CD4-positive, alpha-beta T cell treated with Interleukin-4 for 4 hours (primary cell): ENCODE data around the gene CNOT9.
"Not testable (repeated sequence)": the region's sequence is repeated elsewhere in the genome, so short reads cannot be mapped to it uniquely, and the experiment has no call there.

Experiments
- DNase-seq: peaks from one replicate; pipeline ENCODE4 v3.0.0-alpha.2; 2020

The CNOT9 gene, protein sequence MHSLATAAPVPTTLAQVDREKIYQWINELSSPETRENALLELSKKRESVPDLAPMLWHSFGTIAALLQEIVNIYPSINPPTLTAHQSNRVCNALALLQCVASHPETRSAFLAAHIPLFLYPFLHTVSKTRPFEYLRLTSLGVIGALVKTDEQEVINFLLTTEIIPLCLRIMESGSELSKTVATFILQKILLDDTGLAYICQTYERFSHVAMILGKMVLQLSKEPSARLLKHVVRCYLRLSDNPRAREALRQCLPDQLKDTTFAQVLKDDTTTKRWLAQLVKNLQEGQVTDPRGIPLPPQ

DNA sequence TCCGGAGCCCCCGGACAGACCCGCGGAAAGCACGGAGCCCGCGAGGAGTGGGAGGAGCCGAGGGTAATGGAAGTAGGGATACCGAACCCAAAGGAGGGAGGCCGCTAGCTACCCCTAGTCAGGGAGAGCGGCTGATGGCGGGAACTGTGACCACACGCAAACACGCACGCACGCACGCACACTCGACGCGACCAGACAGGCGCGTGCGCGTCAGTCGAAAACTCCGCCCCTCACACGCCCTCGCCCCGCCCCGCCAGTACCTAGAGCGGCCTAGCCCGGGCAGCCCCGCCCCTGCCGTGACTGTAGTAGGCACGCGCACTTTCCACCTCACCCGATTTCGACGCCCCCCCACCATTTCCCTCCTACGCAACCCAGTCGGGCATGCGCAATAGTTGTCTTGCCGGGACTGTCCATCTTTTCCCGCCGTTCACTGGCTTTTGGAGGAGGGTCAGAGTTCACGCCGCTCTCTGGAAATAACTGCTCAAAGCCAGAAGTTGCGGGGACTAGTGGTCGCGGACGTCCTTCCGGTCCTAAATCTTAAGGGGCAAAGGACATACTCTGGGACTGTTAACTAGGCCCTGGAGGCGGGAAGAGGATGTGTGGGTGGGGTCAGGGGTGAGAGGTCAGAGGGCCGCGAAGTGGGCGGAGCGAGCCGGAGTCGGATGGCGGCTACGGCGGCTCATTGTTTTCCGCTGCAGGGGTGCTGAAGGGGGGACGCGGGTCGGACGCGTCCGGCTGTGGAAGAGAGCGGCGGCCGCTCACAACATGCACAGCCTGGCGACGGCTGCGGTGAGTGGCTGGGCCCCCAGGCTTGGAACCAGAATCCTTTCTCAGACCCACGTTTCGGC, at the start of gene CNOT9, which contains the start of gene USP37:
Gene CNOT9, plus strand, starts transcription at position 650 of the 848 bp plus-strand sequence. Its CDS starts 116 bp downstream, at position 766.
Gene USP37, minus strand, starts transcription at position 162 of the 848 bp plus-strand sequence. CDS start 9,698 bp downstream, outside the sequence.
- DNase-seq, result peak; percentile 99

DNA sequence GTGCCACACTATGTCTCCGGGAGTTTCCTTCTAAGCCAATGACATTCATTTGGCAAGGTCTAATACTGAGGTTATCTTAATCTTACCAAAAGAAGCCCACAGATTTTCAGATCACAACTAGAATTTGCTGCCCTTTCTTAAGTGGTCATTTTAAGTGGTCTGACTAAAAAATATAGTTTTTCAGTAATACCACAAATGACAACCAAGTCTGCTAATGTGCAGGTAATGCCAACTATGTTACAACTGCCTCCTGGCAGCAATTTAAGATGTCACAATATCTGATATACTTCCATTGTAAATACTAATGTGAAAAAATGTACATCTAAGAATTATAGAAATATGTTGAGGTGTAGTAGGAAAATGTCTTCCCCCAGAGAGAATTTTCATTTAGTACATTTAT, 49.8 kb upstream of the CNOT9 start:
- DNase-seq, result no peak

DNA sequence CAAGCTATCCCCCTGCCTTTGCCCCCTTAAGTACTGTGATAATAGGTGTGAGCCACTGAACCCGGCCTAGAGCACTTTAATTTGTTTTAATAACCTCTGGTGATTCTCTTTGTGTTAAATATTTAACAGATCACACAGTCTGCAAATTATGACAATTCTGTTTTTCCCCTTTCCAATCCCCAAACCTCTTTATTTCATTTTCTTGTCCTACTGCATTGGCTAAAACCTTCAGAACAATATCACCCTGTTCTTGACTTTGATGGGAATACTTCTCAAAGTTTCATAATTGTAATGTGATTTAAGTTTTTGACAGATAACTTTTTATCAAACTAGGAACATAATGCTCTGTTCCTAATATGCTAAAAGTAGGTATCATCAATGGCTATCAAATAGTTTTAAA, 45.0 kb upstream of the CNOT9 start:
- no peak for DNase-seq

DNA sequence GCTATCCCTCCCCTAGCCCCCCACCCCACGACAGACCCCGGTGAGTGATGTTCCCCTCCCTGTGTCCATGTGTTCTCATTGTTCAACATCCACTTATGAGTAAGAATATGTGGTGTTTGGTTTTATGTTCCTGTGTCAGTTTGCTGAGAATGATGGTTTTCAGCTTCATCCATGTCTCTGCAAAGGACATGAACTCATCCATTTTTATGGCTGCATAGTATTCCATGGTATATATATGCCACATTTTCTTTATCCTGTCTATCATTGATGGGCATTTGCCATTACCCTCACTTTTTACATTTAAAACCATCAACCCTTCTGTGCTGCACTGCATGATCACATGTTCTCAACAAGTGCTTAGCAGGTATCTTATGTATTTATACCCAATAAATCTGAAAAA, 40.2 kb upstream of the CNOT9 start:
- not testable (repeated sequence) for DNase-seq

DNA sequence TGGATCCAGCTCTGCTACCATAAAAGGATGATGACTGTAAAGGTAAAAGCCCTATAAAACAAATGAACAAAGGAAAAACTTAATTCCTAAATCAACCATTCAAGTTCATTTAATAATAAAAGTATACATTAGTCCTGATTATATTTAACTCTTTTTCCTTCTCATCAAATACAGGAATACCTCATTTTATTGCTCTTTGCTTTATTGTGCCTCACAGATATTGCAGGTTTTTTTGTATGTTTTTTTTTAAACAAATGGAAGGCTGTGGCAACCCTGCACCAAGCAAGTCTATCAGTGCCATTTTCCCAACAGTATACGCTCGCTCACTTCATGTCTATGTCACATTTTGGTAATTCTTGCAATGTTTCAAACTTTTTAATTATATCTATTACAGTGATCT, 38.6 kb upstream of the CNOT9 start:
- DNase-seq, result no peak

DNA sequence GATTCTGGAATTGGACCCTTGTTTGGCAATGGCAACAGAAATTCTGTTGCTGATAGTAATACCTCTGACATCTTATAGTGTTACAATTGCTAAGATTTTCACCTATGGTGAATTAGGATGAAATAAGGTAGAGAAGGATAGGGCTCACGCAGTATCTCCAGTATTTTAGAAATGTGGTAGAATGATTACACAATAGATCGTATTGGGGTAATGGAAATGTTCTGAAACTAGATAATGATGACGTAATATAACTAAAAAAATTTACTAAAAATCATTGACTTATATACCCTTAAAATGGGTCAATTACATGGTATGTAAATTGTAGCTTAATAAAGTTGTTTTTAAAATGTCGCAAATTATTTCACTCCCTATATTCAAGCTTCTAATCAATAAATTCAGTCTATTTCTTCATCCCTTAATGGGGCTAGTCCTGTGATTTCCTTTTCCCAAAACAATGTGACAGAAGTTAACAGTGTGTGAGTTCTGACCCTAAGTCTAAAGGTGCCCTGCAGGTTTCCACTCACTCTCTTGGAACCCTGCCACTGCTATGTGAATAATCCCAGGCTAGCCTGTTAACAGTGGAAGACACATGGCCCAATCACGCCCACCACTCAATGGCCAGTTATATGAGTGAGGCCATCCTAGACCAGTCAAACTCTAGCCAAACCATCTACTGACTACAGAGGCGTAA, 31.7 kb upstream of the CNOT9 start:
- DNase-seq, result no peak

DNA sequence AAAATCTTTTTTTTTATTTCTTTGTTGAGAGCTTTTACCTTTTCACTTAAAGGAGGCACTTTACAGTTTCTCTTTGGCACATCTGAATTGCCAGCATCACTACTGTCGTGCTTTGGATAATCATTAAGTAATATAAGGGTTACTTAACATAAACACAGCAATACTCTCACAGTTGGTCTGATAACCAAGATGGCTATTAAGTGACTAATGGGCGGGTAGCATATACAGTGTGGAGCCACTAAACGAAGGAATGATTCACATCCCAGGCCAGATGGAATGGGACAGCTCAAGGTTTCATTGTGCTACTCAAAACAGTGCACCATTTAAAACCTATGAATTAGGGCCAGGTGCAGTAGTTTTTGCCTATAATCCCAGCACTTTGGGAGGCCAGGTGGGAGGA, 28.6 kb upstream of the CNOT9 start:
- no peak for DNase-seq

DNA sequence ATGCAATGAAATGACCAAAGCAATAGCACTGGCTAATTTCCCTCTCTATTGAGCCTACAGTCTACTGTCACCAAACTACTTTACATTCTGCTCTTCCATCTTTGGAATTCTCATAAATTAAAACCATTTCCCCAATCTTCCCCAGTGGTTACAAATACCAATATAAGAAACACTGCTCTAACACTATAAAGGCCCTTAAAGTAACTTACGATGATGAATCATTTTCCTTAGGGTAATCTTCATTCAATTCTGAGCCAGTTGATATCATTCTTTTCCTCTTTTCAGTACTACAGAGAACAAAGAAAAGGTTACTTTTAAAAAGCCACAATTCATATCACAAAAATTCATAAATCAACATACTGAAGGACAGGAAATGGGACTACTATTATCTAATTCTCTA, 22.6 kb upstream of the CNOT9 start:
- no peak for DNase-seq

DNA sequence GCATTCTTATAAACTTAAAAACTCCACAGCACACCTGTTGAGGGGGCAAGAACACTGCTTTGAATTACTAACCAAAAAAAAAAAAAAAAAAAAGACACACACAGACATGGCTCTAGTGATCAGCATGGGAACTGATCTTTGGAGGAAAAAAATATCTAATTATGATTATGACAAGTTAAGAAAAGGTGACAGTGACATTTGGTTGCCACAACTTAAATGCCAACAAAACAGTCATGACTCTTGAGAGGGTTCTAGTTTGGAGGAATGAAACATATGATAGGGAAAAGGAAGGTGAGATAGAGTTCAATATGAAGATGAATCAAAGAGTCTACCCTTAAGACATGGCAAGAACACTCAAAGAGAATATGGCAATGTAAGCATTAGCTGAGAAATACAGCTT, 21.1 kb upstream of the CNOT9 start:
- DNase-seq, result no peak

DNA sequence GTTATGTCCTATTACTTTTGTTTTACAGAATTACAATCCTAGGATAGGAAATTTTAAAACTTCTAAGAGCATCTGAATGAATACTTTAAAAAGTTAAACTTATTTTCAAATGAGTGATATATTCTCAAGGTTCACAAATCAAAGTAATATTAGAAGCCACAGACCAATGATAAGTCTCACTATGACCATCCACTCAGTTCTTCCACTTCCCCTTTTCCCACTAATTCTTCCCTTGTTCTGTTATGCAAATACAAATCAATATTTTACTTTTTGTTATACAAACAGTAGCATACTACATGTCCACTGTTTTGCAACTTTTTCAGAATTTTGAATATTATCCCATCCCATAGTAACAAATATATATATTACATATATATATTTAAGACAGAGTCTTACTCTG, 20.7 kb upstream of the CNOT9 start:
- no peak for DNase-seq

DNA sequence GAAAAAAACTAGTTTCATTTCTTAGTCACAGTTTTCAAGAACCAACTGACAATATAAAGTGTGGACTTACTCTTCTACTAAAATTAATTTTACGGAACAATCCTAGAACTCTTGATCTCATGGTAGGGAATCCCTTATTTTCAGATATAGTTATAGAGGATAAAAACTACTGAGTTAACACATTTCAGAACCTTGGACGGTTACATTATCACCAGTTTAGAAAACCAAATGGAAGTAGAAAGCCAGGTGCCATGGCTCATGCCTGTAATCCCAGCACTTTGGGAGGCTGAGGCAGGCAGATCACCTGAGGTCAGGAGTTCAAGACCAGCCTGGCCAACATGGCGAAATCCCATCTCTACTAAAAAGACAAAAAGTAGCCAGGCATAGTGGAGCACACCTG, 14.4 kb upstream of the CNOT9 start:
- not testable (repeated sequence) for DNase-seq

DNA sequence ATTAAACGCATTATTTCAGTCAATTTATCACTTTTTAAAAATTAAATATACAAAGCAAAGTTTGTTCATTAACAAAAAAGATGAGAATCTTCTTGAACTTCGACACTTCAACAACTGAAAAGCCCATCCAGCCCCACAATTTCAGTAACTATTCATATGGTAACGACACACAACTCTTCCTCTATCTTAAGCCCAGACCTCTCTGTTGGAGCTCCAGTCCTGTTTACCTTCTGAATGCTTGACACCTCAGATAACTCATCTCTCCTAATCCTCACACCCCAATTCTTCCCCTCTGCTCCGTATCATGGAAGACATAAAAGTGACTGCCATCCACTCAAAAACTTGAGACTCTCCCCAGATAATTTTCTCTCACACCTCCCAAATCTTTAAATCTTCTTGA, 13.1 kb upstream of the CNOT9 start:
- no peak for DNase-seq

DNA sequence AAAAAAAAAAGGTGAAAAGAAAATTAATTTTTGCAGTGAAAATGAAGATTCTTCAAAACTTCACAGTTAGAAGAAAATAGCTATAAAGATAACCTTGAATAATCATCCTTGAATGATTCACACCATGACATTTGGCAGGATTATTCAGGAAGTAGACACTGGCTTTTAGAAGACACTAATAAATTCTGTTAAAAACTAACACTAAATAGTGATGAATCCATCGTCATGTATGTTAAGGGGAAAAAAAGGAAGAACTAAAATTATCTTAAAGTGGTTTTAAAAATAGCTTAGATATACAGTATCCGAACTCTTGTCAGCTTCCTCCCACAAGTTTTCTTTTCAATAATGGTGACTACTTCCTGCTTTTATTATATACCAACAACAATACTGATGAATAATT, 10.7 kb upstream of the CNOT9 start:
- no peak for DNase-seq

DNA sequence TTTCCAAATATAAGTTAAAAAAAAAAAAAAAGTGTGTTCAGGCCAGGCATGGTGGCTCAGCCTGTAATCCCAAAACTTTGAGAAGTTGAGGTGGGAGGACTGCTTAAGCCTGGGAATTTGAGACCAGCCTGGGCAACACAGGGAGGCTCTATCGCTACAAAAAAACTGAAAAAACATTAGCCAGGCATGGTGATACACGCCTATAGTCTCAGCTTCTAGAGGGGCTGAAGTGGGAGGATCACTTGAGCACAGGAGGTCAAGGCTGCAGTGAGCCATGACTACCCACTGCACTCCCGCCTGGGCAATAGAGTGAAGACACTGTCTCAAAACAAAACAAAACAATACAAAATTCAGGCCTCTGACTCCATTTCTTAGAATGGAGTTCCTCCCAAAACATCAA, 9.7 kb upstream of the CNOT9 start:
- DNase-seq, result no peak

DNA sequence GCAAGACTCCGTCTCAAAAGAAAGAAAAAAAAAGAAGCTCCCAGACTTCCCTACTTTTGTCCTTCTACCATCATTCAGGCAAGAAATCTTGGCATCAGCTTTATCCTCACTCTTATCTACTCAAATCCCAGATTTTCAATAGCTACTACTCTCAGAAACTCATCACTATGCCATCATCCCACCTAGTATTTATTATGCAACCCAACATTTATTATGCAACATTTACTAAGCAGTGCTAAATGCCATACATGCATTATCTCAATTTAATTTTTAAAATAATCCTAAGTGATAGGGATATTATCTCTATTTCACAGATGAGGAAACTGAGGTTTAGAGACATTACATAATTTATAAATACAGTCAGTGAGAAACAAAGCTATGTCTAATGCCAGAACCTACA, 4.6 kb upstream of the CNOT9 start:
- DNase-seq, result no peak

DNA sequence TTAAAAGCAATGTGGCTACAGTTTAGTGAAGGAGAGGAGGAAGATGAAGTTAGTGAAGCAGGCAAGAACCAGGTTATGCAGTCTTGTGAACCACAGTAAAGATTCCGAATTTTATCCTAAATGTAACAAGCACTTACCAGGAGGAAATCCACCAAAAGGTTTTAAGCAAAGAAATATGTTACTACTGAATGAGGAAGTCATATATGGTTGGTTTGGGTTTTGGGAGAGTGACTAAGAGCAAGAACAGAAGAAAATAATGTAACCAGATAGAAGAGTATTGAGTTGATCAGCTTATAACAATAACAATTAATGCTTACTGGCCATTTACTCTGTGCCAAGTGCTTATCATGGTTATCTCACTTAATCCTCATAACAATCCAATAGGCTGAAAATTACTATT, 2.3 kb upstream of the CNOT9 start:
- DNase-seq, result no peak

DNA sequence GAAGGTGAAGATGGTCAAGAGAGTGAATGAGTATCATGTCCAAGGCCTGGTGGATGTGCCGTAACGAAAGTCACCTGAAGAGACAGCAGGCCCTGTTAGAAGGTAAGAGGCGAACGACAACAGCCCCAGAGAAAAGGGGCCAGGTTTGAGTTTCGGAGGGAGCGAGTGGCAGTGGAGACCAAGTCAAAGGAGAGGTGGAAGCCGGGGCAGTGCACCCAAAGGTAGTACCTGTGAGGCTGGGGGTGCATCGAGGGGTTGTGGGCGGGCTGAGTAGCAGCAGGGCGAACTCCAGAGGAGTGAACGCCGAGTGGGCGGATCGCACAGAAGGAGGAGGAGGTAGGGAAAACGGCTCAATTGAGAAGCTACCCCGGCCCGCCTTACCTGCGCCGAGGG, 846 bp upstream of the CNOT9 start:
- DNase-seq, result peak; percentile 58

DNA sequence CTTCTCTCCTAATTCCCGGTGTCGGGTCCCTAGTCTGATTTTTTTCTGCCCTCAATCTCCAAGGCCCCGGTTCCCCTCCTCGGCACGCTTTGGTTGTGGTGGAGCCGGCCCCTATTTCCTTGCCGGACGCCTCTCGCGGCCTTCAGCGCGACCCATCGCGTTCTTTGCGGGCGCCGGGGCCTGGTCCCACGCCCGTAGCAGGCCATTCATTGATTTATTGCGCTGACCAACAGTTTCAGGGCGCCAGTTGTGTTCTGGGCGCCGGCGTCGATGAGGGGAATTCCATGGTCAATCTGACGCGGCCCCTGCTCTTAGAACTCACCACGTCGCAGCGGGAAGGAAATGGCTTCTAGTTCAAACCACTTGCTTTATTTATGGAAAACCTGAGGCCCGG, 396 bp downstream of the CNOT9 start:
- DNase-seq, result peak; percentile 56

DNA sequence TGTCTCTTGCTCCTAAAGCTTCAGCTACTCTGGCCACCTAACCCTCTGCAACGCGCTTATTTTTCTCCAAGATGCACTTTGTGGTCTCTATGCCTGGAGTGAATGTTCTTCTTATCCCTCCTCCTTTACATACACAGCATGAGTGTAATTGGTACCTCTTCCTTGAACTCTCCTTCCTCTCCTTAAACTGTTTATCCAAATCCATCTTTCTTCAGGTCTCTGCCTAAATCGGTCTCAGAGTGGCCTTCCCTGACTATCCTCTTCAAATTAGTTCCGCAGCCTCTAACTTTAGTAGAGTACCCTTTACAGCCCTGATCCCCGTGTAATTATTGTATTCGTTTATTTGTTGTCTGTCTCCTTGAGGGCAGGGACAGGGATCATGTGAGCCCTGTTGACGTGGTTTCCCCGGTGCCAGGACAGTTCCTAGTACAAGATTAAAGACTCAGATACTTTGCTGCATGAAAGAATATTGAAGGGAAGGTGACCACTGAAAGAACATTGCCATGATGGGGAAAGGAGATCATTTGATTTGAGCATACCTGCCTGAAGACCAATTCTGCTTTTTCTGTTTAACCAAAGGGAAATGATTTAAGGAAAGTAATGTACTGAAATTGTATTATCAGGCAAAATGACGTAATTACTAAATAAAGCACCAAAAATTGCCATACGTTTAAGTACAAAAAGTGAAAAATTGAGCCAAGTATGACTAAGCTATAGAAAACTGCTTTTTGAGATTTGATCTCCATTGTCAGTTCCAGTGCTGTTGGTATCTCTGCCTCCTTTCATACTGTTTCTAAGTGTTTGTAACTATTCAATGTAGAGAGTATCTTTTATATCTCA, 1.2 kb downstream of the CNOT9 start:
- DNase-seq, result peak; percentile 11

DNA sequence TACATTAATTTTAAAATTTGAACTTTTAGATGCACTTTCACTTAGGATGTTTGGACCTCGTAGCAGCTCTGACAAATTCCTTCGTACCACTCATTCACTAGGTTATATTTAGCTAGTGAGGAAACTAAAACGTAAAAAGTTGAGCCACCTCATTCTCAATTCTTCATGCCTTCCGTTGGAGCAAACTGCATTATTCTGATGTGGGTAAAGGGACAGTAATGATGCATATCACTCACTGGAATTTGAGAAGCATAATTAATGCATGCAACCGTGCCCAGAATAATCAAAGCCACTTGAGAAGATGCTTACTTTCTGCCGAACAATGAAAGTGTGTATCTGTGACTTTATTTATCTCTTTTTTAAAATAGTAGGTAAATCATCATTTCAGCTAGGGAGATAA, 2.2 kb downstream of the CNOT9 start:
- no peak for DNase-seq

DNA sequence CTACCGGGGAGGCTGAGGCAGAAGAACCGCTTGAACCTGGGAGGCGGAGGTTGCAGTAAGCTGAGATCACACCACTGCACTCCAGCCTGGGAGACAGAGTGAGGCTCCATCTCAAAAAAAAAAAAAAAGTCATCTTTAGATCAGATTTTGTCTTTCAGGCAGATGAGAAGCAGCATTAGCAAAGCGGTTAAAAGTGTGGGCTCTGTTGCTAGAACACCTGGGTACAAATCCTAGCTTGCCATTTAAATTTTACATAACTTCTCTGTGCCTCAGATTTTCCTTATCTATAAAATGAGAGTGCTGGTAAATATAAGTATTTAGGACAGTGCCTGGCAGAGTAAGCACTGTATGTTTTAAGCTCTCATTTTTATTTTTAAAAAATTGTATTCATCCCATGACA, 8.2 kb downstream of the CNOT9 start:
- no peak for DNase-seq

DNA sequence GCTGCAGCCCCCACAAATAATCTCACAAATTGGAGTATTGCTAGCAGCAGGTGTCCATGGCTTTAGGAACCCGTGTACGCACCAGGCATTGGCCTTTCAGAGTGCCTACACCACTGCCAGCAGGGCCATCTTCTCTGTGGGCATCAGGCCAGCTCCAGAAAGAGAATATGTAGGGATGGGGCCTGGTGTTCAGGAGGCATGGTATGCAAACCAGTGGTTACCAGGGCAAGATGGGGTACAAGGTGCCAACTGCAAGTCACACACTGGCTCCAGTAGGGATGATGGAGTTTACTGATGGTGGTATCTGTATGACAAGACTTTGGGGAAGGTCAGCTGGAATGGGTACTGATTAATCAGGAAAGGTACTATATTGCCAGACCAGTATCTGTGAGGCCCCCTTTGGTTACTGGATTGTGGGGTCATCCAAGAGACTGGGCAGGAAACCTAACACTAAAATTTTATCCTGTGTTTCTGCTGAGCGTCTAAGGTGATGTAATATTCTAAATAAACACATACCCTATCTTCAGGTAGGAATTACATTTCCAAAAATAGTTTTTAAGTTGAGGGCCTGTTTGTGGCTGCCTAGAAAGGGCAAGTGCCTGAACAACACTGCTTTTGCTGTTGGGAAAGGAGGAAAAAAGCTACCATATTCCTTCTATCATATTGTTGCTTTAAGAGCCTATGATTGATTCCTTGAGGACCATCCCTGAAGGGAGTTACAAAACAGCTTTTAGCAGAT, 9.0 kb downstream of the CNOT9 start:
- no peak for DNase-seq
